HPDE6-E6E7 (cell line): ENCODE measurements around the gene HSFX3.
A peak's percentile ranks its signal among the peaks of the same experiment; 100 is the strongest.
"Not testable (repeated sequence)": the region's sequence is repeated elsewhere in the genome, so short reads cannot be mapped to it uniquely, and the experiment has no call there.

ENCODE experiments used
- DNase-seq: peaks from one replicate; pipeline ENCODE4 v3.0.0; 2011; ENCODE audit warnings: missing footprints; ENCODE audit errors: extremely low spot score

HSFX3 gene

DNA sequence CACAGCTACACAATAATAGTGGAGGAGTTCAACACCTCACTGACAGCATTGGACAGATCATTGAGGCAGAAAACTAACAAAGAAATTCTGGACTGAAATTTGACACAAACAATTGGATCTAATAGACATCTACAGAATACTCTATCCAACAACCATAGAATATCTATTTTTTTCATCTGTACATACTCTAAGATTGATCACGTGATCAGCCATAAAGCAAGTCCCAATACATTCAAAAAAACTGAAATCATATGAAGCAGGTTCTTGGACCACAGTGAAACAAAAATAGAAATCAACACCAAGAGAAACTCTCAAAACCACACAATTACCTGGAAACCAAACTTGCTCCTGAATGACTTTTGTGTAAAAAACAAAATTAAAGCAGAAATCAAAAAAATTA is 32.4 kb downstream of the HSFX3 start:
- DNase-seq: no peak

DNA sequence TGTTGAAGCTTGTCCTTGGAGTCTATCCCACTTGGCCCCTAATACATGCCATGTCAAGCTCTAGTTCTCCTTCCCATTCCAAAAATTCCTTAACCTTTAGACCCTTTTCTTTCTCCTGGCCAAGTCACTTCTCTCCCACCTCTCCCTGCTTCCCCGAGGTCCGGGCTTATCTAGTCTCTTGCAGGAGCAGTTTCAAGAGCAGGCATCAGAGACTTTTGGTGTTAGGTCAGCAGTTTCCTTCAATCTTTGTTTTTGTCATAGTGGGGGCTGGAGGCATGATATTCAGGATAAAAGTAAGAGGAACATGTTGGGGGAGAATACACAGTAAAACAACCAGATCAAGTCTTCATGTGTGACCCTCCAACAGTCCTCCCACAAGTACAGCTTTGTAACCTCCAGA is 33.1 kb downstream of the HSFX3 start:
- DNase-seq: no peak

DNA sequence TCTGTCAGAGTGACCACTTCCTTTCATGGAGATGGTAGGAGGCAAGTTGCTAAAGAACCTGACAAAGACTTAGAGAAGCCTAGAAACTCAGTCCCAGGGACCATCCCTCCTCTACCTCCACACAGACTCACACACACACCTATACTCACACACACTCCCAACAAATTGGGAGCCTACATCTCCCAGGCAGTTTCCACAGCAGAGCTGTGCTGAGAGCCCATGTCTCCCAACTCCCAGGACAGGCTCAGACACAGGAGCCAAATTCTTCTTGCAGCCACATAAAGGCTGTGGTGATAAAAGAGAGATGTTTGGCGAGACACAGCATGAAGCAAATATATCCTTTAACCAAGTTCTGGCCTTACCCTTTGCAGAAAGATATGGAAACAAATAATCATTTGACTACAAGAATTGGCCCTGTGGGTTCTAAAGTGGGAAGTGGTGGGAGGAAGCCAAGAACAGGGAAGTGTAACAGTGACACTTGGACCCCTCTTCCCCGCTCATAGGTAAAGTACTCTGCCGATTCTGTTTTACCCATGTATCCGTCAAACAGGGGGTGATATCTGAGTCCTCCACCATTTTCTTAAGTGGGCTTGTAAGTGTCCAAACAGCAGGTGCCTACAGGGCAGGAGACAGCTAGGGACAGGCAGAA is 33.6 kb downstream of the HSFX3 start:
- no peak for DNase-seq

DNA sequence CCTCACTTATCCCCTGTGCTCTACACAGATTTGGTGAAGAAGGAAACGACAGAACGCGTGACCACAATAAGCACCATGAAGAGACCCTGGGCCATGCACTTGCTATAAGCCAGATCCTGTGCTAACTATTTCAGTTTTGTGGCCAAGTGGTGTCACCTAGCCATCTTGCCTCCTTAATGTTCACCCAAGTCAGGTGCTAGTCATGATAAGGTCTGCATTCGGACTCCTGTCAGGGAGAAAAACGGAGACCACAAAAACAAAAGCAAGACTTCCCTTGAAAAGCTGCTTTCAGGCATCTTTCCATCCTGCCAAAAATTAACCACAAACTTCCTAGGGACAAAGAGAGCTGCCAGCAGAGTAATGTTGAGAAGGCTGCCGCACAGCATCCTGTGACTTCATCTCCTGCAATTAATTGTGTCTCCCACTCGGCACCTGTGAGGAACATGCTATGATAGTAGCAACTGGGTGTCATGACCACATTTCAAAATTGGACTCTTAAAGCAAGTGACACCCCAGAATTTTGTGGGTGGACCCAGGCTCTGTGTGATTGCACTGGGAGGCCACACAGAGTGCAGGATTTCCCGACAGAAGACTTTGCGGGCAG is 35.8 kb downstream of the HSFX3 start:
- no peak for DNase-seq

DNA sequence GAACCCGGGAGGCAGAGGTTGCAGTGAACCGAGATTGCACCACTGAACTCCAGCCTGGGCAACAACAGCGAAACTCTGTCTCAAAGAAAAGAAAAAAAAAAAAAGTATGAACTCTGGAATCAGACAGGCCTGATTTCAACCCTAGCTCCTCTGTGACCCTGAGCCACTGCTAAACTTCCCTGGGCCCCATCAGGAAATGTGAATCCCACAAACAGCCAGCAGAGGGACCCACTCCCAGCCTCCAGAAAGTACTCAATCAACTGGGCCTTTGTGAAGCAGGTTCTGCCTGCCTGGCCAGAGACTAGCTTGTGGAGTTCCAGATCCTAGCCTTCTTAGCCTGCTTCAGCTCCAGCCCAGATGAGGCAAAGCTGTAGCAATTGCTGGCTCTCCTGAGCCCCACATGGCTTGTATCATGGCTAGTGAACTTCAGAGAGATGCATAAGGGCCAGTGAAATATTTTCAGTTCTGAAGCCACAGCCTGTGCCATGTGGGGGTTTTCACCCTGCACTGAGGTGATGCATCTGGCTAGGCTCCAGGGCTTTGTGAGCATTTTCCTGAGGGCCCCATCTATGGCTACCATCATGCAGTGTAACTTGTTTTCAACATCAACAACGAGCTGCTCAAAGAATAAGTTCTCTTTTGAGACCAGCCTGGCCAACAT is 37.4 kb downstream of the HSFX3 start:
- no peak for DNase-seq

DNA sequence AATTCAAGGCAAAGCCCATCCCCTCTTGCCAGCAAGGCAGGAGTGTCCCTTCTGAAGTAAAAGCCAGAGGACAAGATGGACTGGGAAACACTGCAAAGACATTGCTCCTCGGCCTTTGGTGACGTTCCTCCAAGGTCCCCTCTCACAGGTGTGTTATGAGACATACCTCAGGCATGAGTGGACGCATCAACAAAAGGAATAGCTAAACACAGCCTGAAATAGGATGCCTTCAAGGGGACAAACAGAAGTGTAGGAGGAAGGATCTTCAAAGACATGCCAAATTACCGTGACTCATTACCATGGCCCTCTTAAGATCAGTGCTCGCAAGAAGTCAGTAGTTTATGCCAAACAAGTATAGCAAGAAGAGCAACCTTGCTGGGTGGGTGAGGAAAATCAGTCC is 38.6 kb downstream of the HSFX3 start:
- DNase-seq: no peak

DNA sequence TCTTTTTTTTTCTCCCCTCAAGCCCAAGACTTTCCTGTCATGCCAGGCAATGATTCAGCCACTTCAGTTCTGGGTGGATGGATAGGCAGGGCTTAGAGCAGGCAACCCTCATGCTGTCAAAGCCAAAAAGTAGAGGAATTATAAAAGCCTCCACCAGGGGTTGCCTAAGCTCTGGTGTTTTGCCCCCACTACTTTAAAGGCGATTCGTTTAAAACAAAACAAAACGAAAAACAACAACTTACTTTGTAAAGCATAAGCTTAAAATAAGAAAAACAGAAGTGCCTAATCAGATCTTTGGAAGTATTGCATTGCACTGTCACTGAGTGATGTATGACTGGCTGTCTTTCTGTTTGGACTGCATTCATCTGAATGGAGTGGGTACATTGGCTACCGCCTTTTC is 39.3 kb downstream of the HSFX3 start:
- DNase-seq: no peak

DNA sequence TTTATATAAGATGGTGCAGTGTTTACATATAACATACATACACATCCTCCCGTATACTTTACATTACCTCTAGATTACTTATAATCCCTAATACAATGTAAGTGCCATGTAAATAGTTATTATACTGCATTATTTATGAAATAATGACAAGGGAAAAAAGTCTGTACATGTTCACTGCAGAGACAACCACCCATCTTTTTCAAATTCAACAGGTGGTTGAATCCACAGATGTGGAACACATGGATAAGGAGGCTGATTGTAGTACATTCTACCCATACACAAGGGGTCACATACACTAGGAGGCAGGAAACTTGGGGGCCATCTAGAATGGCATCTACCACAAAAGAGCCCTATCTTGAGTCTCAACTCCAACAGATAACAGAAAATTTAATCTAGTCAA is 41.3 kb downstream of the HSFX3 start:
- DNase-seq: no peak

DNA sequence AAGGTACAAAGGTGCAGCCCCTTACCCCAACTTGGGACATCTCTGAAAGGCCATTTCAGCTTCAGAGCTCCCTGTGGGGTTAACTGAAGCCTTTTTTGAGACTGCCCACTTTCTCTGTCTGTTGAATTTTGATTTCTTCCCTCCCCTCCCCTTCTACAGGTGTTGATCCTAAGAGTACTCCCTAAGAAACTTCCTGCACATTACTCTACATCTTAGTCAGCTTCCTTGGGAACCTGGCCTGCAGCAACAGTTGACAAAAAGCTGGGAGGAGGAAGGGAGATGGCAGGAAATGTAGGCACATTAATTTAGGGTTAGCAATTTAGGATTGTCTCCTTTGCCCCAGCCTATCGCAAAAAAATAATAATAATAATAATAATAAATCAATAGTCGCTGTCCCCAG is 43.4 kb downstream of the HSFX3 start:
- no peak for DNase-seq

DNA sequence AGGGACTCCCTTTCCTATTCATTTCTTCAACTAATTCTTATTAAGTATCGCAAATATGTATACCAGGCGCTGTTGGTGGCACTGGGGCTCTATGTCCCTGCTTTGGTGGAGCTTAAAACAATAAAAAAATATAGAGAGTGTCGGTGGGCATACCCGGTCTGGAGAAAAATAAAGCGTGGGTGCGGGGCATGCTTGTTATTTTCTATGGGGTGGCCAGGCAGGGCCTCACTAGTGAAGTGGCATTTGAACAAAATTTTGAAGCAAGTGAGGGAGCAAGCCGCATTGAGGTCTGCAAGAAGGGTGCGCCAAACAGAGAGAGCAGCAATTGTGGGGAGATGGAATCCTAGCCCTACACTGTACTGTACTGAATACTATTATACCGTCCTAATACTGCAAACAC is 44.1 kb downstream of the HSFX3 start:
- DNase-seq: no peak

DNA sequence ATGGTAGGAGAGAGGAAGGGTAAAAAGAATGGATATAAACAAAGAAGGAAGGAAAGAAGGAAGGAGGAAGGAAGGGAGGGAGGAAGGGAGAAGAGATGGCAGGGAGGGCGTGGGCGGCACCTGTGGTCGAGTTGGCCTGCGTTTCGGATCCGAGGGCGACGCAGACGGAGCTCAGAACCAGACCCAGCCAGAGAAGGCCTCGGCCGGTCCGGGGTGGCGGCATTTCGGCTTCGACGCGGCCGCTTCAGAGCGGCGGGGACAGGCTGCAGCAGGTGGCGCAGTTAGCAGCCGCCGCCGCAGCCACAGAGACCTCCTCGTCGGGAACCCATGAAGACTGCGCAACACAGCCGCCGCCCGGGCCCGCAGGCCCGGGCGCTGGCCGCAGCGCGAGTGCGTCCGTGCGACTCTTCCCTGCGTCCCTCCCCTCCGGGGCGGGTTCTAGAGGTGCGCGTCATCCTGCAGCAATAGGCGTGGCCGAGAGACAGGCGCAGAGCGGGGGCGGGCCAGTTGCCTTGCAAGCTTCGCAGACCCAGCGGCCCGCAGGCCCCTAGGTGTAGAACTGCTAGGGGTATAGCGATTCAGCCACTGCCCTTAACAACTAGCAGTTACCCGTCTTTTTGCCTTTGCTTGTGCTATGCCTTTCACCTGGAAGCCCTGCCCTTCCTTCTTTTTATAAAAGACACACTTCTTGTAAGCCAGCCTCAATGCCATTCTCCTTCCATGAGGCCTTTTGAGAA is 44.6 kb downstream of the HSFX3 start, which contains the start of gene IDS:
Gene IDS, minus strand, starts transcription at position 392 of the 737 bp plus-strand sequence. Its CDS starts 169 bp downstream, at position 223.
- peak; percentile 88 for DNase-seq

DNA sequence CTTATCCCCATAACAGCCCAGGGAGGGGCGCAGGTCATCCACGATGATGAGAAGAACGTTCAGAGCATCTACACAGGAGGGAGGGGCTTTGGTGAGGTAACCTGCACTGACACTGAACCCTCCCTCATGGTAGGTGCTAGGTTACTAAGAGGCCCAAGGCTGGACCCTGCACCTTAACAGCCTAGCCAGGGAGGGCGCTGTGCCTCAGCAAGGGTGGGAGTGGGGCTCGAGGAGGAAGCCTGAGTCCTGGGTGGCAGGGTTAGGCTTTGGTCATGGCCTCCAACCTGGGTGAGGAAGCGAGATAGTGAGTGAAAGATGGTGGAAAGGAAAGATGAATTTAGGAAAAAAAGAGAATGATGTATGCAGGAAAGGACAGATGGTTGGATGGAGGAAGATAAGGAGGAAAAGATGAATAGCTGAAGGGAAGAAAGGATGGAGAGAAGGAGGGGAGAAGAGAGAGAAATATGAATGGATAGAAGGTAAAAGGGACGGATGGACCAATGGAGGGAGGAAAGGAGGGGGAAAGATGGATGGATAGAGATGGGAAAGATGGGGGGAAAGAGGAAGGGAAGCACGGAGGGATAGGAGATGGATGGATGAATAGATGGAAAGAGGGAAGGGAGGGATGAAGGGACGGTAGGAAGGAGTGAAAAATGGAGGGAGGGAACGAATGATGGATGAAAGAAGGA is 45.4 kb downstream of the HSFX3 start:
- no peak for DNase-seq

DNA sequence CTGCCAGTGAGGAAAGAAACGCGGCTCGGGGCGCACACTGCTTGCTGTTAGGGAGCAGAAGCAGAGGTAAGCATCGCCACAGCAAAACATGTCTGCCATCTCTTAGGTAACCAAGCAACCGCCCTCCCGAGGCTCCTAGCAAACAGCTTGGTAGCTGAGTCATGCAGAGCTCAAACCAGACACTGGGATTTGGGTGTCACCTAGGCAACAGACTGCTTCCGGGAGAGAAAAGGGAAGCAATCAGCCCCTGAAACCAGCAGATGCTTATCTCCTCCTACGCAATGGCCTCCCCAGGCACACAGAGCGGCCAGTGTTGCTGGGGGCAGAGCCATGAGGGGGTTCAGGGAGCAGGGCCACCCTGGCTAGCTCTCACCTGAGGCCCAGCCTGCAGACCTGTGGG is 46.3 kb downstream of the HSFX3 start:
- DNase-seq: not testable (repeated sequence)

DNA sequence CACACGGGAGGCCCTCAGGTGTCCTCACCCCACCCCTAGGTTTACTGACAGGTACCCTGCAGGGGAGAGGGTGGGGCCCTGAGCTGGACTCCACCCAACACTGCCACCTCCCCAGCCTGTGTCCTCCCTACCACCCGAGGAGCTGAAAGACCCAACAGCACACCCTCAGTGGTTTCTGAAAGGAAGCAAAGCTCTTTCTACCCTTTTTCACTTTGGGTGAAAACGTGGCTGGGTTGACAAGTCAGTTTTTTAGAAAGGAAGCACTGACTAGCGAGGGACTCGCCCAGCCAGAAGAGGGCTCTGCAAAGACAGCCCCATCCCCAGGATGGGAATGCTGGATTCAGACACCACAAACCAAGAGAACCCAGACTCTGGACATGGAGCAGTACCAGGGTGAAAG is 46.8 kb downstream of the HSFX3 start:
- DNase-seq: not testable (repeated sequence)

DNA sequence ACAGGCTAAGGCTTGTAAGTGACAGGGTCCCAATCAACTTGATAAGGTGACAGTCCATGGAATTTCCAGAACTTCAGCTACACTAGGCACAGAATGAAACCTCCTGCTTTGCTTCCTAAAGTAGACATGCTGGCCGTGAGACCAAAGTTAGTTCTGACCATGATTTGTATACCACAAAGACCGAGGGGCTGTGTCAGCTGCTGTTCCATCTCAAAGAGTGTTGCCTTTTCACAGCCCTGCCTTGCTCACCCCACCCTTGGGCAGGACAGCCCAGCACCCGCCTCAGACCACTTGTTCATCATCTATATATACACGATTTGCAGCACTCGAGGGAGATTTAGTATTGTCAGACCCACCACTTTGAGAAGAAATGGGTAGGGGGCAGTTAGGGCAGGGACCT is 50.0 kb downstream of the HSFX3 start:
- DNase-seq: no peak

DNA sequence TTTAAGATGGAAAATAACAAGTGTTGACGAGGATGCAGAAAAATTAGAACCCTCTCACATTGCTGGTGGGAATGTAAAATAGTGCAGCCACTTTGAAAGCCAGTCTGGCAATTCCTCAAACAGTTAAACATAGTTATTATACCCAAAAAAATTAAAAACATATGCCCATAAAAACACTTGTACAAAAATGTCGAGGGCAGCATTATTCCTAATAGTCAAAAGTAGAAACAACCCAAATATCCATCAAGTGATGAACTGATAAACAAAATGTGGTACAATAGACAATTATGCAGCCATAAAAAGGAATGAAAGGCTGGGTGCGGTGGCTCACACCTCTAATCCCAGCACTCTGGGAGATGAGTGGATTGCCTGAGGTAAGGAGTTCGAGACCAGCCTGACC is 51.0 kb downstream of the HSFX3 start:
- no peak for DNase-seq
